Measurements from ENCODE around the gene RPP25L. TPM values are rescaled to one million over a fixed set of nuclear protein-coding genes. Genes with fewer than 3 reads are reported as not detected.
A peak's percentile ranks its signal among the peaks of the same experiment; 100 is the strongest.

Gene RPP25L
- total and polyA plus RNA-seq, 2 donors (not counting 1 experiment from before 2014, with no cell fraction given) = 13.5 to 34.3 TPM

DNA sequence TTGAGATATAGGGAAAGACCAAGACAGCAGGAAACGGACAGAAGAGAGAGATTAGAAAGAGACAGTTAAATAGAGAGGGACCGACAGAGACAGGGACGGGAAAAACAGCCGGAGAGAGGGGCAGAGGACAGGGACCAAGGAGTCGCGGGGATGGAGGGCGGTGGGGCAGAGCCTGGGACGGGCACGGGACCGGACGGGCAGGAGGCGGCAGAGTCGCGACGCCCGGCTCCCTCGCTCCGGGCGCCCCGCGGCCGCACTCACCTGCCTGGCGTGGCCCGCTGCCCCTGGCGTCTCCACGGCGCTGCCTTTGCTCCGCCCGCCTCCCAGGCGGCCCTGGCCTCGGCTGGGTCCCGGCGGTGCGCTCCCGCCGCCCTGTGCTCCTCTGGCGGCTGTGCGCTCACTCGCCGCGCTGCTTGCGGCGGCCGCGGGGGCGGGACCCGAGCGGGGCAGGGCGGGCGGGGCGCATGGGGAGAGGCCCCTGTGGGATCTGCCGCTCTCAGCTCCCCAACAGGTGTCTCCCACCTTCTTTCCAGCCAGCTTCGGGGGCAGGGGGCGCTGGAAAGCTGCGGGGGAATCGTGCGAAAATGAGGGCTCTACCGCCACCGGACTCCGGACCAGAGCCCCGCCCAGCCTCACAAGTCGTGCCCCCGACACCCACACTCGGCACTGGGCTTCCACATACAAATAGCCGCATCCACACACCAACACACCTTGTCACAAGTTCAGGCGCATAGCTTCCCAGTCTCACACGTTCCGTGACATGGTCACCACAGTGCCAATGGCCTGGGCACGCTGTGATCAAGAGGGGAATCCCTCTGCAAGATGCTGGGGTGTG lies 17.0 kb upstream of the RPP25L start, which contains the start of gene ARID3C:
Gene ARID3C (minus strand): TSS at position 411 of the 835 bp plus-strand sequence. CDS start 1,052 bp downstream, outside the sequence.
- Histone ChIP-seq H4K20me1 (ENCODE audit: control insufficient read depth, extremely low read depth, insufficient read depth, low read length) (no peaks in the 10 kb centered on the region), H3K4me2 (ENCODE audit: extremely low read depth, insufficient read depth, low read length) (peak within 1 kb of the TSS; percentile 58), H3K27me3 (ENCODE audit: control insufficient read depth, insufficient read depth, low read length) (peaks cover 56% of the 10 kb centered on the region), H3K4me3 (replicated peaks in 1 of 4; ENCODE audit: control extremely low read depth in 1 of 4, insufficient read depth in 1 of 4, low read depth in 3 of 4, low read length in 4 of 4) (peak within 1 kb of the TSS in 2 of 4 experiments; percentile 22 to 44), H3K9ac (ENCODE audit: insufficient read depth, low read length) (no peak within 1 kb of the TSS), H3K36me3 (ENCODE audit: control insufficient read depth, insufficient read depth, low read length) (no peaks in the 10 kb centered on the region), H3K4me1 (ENCODE audit: control insufficient read depth, extremely low read depth, insufficient read depth, low read length) (no peaks in the 10 kb centered on the region), H3K79me2 (ENCODE audit: control insufficient read depth, insufficient read depth, low read length) (no peaks in the 10 kb centered on the region), H2AFZ (ENCODE audit: low read length) (no peak within 1 kb of the TSS), H3K9me3 (ENCODE audit: control insufficient read depth, insufficient read depth, low read depth, low read length) (no peaks in the 10 kb centered on the region), H3K27ac (ENCODE audit: insufficient read depth, low read length) (no peak within 1 kb of the TSS)
- TF ChIP-seq CTCF (conservative IDR thresholded peaks at IDR 0.05 in 1 of 2, IDR thresholded peaks at IDR 0.05 in 1 of 2; ENCODE audit: low read depth in 1 of 2, low read length in 2 of 2) (no peak), EZH2 (IDR thresholded peaks at IDR 0.05; ENCODE audit: low read length, missing control alignments) (peak; percentile 90)
- DNase-seq (ENCODE audit: low read depth in 2 of 2) = no peak

GRCh38 chr9:34627716-34628655 lies 16.1 kb upstream of the RPP25L start:
- Histone ChIP-seq H3K79me2 (ENCODE audit: control insufficient read depth, insufficient read depth, low read length) (no peaks in the 10 kb centered on the region), H3K4me2 (ENCODE audit: extremely low read depth, insufficient read depth, low read length) (peak overlapping the region; percentile 58), H4K20me1 (ENCODE audit: control insufficient read depth, extremely low read depth, insufficient read depth, low read length) (no peaks in the 10 kb centered on the region), H2AFZ (ENCODE audit: low read length) (no peak overlapping the region), H3K4me1 (ENCODE audit: control insufficient read depth, extremely low read depth, insufficient read depth, low read length) (no peaks in the 10 kb centered on the region), H3K27me3 (ENCODE audit: control insufficient read depth, insufficient read depth, low read length) (peaks cover 65% of the 10 kb centered on the region), H3K9me3 (ENCODE audit: control insufficient read depth, insufficient read depth, low read depth, low read length) (no peaks in the 10 kb centered on the region), H3K4me3 (replicated peaks in 1 of 4; ENCODE audit: control extremely low read depth in 1 of 4, insufficient read depth in 1 of 4, low read depth in 3 of 4, low read length in 4 of 4) (peak overlapping the region in 1 of 4 experiments; percentile 44), H3K36me3 (ENCODE audit: control insufficient read depth, insufficient read depth, low read length) (no peaks in the 10 kb centered on the region), H3K27ac (ENCODE audit: insufficient read depth, low read length) (no peak overlapping the region), H3K9ac (ENCODE audit: insufficient read depth, low read length) (no peak overlapping the region)
- TF ChIP-seq EZH2 (IDR thresholded peaks at IDR 0.05; ENCODE audit: low read length, missing control alignments) (peak; percentile 100), CTCF (conservative IDR thresholded peaks at IDR 0.05 in 1 of 2, IDR thresholded peaks at IDR 0.05 in 1 of 2; ENCODE audit: low read depth in 1 of 2, low read length in 2 of 2) (no peak)
- DNase-seq (ENCODE audit: low read depth in 2 of 2) = no peak

GRCh38 chr9:34625186-34625486 lies 13.2 kb upstream of the RPP25L start:
- Histone ChIP-seq H3K36me3 (ENCODE audit: control insufficient read depth, insufficient read depth, low read length) (no peaks in the 10 kb centered on the region), H3K9ac (ENCODE audit: insufficient read depth, low read length) (no peak overlapping the region), H4K20me1 (ENCODE audit: control insufficient read depth, extremely low read depth, insufficient read depth, low read length) (no peaks in the 10 kb centered on the region), H2AFZ (ENCODE audit: low read length) (no peak overlapping the region), H3K4me1 (ENCODE audit: control insufficient read depth, extremely low read depth, insufficient read depth, low read length) (no peaks in the 10 kb centered on the region), H3K4me3 (replicated peaks in 1 of 4; ENCODE audit: control extremely low read depth in 1 of 4, insufficient read depth in 1 of 4, low read depth in 3 of 4, low read length in 4 of 4) (no peak overlapping the region), H3K79me2 (ENCODE audit: control insufficient read depth, insufficient read depth, low read length) (no peaks in the 10 kb centered on the region), H3K9me3 (ENCODE audit: control insufficient read depth, insufficient read depth, low read depth, low read length) (no peaks in the 10 kb centered on the region), H3K4me2 (ENCODE audit: extremely low read depth, insufficient read depth, low read length) (no peak overlapping the region), H3K27me3 (ENCODE audit: control insufficient read depth, insufficient read depth, low read length) (peaks cover 65% of the 10 kb centered on the region), H3K27ac (ENCODE audit: insufficient read depth, low read length) (no peak overlapping the region)
- DNase-seq (ENCODE audit: low read depth in 2 of 2) = no peak
- no peak for TF ChIP-seq CTCF (conservative IDR thresholded peaks at IDR 0.05 in 1 of 2, IDR thresholded peaks at IDR 0.05 in 1 of 2; ENCODE audit: low read depth in 1 of 2, low read length in 2 of 2)
- TF ChIP-seq EZH2 (IDR thresholded peaks at IDR 0.05; ENCODE audit: low read length, missing control alignments) = peak; percentile 51

Data from fibroblast of lung (primary cell).